A673 (cell line): ENCODE results near the gene NAMPT. TPM values are rescaled to one million over a fixed set of nuclear protein-coding genes. Genes with fewer than 3 reads are reported as not detected.
"Not testable (repeated sequence)": the region's sequence is repeated elsewhere in the genome, so short reads cannot be mapped to it uniquely, and the experiment has no call there.

Experiments
- BruUV-seq: library from RNA; stranded (reverse); fragments of 400-500 nt; replicated peaks from 2 replicates; lab custom pipeline; 2021; lab: Mats Ljungman, UMichigan
- CTCF ChIA-PET: fragments of 300-600 bp; sonication (Branson Sonifier 250); formaldehyde crosslinking; loops from one replicate; lab custom pipeline; 2022; ENCODE audit warnings: antibody characterized with exemption; lab: Charles Lee
- POLR2A ChIA-PET: fragments of 300-600 bp; sonication (Branson Sonifier 250); formaldehyde crosslinking; loops from one replicate; lab custom pipeline; 2022; ENCODE audit warnings: antibody characterized with exemption; ENCODE audit not compliant: low non-redundant PET; lab: Charles Lee
- DNase-seq: peaks from one replicate; pipeline ENCODE4 v3.0.0-alpha.2; 2015; ENCODE audit warnings: low spot score
- H3K27ac ChIP-seq: fragments of 200-600 bp; sonication (generic); 2 replicates; pipeline ENCODE4 v1.5.1; 2016; ENCODE audit warnings: mixed run types, low read depth, mild to moderate bottlenecking, mixed read lengths, antibody characterized with exemption, low read length; ENCODE audit not compliant: poor library complexity, severe bottlenecking
- H3K27me3 ChIP-seq: fragments of 200-600 bp; sonication (generic); replicated peaks from 2 replicates; pipeline ENCODE4 v1.6.1; 2017; ENCODE audit warnings: mixed run types, low read depth, mild to moderate bottlenecking, mixed read lengths, antibody characterized with exemption, low read length; ENCODE audit not compliant: insufficient read depth, poor library complexity
- H3K36me3 ChIP-seq: fragments of 200-600 bp; sonication (generic); 2 replicates; pipeline ENCODE4 v1.6.1; 2016; ENCODE audit warnings: mixed run types, mild to moderate bottlenecking, mixed read lengths, antibody characterized with exemption, low read length; ENCODE audit not compliant: insufficient read depth, poor library complexity, severe bottlenecking
- H3K4me1 ChIP-seq: fragments of 200-600 bp; sonication (generic); 2 replicates; pipeline ENCODE4 v1.6.1; 2017; ENCODE audit warnings: mixed run types, mild to moderate bottlenecking, mixed read lengths, antibody characterized with exemption, low read length; ENCODE audit not compliant: insufficient read depth, poor library complexity, severe bottlenecking
- H3K4me3 ChIP-seq: fragments of 200-600 bp; sonication (generic); 2 replicates; pipeline ENCODE4 v1.5.1; 2016; ENCODE audit warnings: low read depth, mixed run types, mild to moderate bottlenecking, mixed read lengths, low read length; ENCODE audit not compliant: poor library complexity, severe bottlenecking
- H3K9me3 ChIP-seq: fragments of 200-600 bp; sonication (generic); 2 replicates; pipeline ENCODE4 v1.6.1; 2016; ENCODE audit warnings: mixed run types, low read depth, mild to moderate bottlenecking, mixed read lengths, antibody characterized with exemption, low read length; ENCODE audit not compliant: poor library complexity, severe bottlenecking
- EZH2 ChIP-seq: fragments of 200-600 bp; sonication (generic); IDR thresholded peaks from 2 replicates; pipeline ENCODE4 v1.6.1; 2017; ENCODE audit warnings: borderline replicate concordance, low read depth, mild to moderate bottlenecking, mixed read lengths, antibody characterized with exemption, low read length; ENCODE audit not compliant: poor library complexity, severe bottlenecking
- intact Hi-C: fragments of 100-400 bp; cut with micrococcal nuclease; formaldehyde crosslinking; loops from one replicate; pipeline ENCODE4 v1.10.0; 2022; ENCODE audit not compliant: unreplicated experiment
- total RNA-seq: library from RNA; stranded (reverse); gene quantifications from 2 replicates; pipeline ENCODE4 v1.2.3, GENCODE V29; 2021
- TF ChIP-seq, protein P1 (sequence below): fragments of 300-800, 200-600 bp; sonication (generic); conservative IDR thresholded peaks from 2 replicates; pipeline ENCODE4 v1.5.1; 2017; ENCODE audit warnings: low read depth, mild to moderate bottlenecking, antibody characterized with exemption, low read length, moderate library complexity, mixed read lengths

NAMPT gene
- total RNA-seq, 1 experiment from 2014 or later: 68.0 TPM

- H3K9me3 ChIP-seq: no peaks in the 10 kb centered on the region
- intact Hi-C loops: no loop called here
- no peaks in the 10 kb centered on the region for H3K27me3 ChIP-seq
- DNase-seq: no peak
- TF ChIP-seq EZH2: no peak
- TF ChIP-seq, protein P1, sequence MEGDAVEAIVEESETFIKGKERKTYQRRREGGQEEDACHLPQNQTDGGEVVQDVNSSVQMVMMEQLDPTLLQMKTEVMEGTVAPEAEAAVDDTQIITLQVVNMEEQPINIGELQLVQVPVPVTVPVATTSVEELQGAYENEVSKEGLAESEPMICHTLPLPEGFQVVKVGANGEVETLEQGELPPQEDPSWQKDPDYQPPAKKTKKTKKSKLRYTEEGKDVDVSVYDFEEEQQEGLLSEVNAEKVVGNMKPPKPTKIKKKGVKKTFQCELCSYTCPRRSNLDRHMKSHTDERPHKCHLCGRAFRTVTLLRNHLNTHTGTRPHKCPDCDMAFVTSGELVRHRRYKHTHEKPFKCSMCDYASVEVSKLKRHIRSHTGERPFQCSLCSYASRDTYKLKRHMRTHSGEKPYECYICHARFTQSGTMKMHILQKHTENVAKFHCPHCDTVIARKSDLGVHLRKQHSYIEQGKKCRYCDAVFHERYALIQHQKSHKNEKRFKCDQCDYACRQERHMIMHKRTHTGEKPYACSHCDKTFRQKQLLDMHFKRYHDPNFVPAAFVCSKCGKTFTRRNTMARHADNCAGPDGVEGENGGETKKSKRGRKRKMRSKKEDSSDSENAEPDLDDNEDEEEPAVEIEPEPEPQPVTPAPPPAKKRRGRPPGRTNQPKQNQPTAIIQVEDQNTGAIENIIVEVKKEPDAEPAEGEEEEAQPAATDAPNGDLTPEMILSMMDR: no peak
- CTCF ChIA-PET: no interaction called here
- BruUV-seq: no TSS peak
- H3K27ac ChIP-seq: no peak overlapping the region
- POLR2A ChIA-PET: no interaction called here
- H3K36me3 ChIP-seq: no peaks in the 10 kb centered on the region
- H3K4me1 ChIP-seq: peaks cover 8% of the 10 kb centered on the region
- no peak overlapping the region for H3K4me3 ChIP-seq
Observed at GRCh38 chr7:106215868-106216516, 68.8 kb downstream of the NAMPT start.

DNA sequence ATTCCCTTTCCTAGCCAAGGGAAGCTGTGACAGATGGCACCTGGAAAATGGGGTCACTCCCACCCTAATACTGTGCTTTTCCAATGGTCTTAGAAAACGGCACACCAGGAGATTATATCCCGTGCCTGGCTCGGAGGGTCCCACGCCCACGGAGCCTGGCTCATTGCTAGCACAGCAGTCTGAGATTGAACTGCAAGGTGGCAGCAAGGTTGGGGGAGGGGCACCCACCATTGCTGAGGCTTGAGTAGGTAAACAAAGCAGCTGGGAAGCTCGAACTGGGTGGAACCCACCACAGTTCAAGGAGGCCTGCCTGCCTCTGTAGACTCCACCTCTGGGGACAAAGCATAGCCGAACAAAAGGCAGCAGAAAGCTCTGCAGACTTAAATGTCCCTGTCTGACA lies 75.8 kb downstream of the NAMPT start:
- H3K4me3 ChIP-seq, H3K27me3 ChIP-seq, CTCF ChIA-PET, H3K4me1 ChIP-seq, POLR2A ChIA-PET, H3K9me3 ChIP-seq, DNase-seq, BruUV-seq, H3K36me3 ChIP-seq, H3K27ac ChIP-seq, intact Hi-C loops: not testable (repeated sequence)

- intact Hi-C loops: no loop called here
- no peak for DNase-seq
- no peaks in the 10 kb centered on the region for H3K27me3 ChIP-seq
- H3K27ac ChIP-seq: no peak overlapping the region
- H3K4me3 ChIP-seq: no peak overlapping the region
- BruUV-seq: no TSS peak
- ChIA-PET POLR2A (no interaction called here), CTCF (no interaction called here)
- no peaks in the 10 kb centered on the region for H3K36me3 ChIP-seq
- no peak for TF ChIP-seq EZH2
- TF ChIP-seq, protein P1: no peak
- no peaks in the 10 kb centered on the region for H3K9me3 ChIP-seq
- H3K4me1 ChIP-seq: peaks cover 7% of the 10 kb centered on the region
Observed at GRCh38 chr7:106206826-106207541, 77.8 kb downstream of the NAMPT start.
